Measurements from ENCODE around the gene DMBT1.

Gene DMBT1

DNA sequence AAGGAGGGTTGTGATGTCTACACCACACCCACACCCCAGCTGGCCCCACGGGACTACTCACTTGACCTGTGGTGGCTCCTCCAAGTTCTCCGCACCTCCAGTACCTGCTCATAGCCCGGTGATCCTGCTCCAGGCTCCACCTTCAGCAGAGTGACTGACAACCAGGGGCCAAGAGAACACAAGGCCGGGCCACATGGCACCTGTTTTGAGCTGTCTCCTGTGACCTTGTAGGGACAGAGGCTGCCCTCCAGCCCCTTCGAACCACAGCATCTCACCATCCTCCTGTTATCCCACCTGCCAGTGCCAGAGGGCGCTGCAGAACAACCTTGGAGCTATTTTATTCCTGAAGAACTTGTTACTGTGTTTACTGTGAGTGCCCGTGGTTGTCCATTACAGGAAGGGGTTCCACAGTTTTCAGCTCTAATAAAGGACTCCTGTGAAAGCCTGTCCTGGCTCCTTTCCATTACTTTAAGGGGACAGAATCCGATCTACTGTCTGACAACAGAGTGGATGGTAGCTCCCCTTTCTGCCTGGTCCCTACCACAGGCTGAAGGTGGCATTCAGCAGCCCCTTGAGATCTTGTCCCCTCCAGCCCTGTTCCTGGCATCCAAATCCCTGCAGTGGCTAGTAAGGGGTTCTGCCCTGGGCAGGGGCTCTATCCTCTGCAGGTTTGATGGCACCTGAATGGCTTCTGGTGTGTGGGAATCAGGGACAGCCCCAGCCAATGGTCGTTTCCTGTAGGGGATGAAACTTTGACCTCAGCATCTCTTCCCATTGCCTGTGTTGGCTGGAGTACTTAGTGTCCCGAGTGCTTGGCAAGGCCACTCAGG lies 88.3 kb downstream of the DMBT1 start:
- DNase-seq: no peak

DNA sequence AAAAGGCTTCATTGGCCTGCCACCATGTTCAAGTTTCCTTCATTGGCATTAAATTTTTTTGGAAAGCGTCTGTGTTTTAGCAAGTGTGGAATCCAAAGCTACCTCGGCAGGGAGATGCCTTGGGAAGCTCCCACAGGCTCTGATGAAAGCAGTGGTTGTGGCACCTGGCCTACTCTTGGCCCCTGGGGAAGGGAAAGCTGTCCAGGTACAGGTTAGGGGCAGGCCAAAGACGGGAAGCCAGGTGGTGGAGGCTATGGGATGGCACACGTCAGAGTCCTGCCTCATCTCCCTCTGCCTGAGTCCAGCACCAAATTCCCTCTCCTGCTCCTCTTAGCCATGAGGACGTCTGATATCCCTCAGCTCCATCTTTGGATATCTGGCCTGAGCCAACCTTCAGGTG lies 89.3 kb downstream of the DMBT1 start:
- no peak for DNase-seq

DNA sequence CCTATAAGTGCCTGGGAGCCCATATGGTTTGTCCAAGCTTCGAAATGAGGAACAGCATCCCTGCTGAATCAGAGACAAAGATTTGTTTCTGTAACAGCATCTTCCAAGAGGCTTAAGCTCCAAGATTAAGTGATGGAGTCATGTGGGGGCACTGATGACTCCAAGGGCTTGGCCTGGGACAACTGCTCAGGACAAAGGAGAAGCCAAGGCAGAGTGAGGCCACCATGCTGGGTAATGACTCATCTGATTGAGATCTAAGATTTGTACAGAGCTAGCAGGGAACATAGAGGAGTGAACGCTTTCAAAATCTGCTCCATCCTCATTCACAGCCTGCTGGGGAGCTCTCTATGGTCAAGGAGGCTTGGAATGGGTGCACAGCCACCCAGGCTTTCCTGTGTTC lies 89.8 kb downstream of the DMBT1 start:
- DNase-seq: no peak

- DNase-seq: no peak
These were observed 95.2 kb downstream of the DMBT1 start for GRCh38 chr10:122655524-122656307.

- no peak for DNase-seq
These were observed 95.8 kb downstream of the DMBT1 start for GRCh38 chr10:122656308-122656705.

DNA sequence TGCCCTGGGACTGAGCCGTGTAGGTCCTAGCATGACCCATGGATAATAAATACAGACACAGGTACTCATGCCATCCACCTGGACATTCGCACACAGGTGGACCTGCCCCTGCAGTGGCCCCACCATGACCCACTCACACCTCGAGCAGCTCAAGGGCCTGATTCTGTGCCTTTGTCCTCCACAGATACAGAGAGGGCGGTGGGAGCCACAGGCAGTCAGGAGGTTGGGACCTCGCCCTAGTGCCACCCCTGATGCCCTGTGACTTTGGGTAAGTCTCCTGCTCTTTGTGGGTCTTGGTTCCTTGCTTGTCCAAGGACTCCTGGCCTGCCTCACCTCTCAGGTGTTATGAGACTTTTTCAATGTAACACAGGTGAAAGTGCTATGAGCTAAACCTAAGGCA lies 96.2 kb downstream of the DMBT1 start:
- DNase-seq: no peak

GRCh38 chr10:122657255-122657654 lies 96.7 kb downstream of the DMBT1 start:
- no peak for DNase-seq

DNA sequence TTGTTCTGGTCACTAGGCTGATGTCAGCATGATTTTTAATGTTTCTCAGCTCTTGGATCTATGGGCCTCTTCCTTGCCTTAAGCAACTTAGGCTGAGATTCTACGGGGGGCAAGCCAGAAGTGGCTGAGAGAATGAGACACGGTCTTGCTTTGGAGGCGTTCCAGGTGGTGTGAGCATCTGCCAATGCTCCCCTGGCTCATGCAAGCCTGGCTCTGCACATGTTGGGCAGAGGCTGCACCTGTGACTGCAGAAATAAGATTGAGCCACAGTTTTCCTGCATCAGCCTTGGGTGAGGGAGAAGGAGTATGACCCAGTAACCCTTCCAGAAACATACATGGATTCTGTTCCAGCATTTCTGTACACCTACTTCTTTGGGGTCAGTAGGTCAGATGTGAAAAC lies 97.2 kb downstream of the DMBT1 start:
- no peak for DNase-seq

DNA sequence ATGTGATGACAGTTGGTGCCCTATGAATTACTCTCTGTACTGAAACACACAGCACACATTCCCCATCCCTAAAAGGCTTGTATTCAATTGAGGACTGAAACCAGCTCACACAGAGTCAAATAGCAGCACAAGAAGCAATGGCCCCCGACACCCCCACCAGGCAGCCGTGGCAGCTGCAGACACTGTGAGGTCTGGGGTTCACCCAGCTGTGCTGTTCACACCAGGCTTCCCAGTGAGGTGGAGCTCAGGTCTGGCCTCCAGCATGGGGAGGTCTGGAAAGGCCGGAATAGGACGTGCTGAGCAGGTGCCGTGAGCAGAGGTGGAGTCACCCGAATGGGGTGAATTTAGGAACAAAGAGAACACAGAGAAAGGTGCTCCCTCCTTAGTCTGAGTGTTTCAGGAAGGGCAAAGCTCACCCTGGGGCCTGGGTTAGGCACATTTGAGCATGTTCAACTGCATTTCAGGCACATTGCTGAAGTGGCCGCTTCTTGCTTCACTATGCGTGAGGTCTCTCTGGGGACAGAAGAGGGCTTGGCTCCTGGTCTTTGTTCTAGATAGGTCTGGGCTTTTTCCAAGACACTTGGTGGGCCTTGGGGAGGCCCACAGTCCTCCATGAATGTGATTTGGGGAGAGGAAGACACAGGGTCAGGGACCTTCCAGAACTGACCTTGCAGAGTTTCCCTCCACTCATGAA lies 97.9 kb downstream of the DMBT1 start:
- DNase-seq: no peak

GRCh38 chr10:122659126-122659525 lies 98.6 kb downstream of the DMBT1 start:
- no peak for DNase-seq

GRCh38 chr10:122659651-122660050 lies 99.1 kb downstream of the DMBT1 start:
- DNase-seq: no peak

GRCh38 chr10:122660696-122661095 lies 100.1 kb downstream of the DMBT1 start:
- DNase-seq: no peak

GRCh38 chr10:122662231-122662630 lies 101.7 kb downstream of the DMBT1 start:
- DNase-seq: no peak

DNA sequence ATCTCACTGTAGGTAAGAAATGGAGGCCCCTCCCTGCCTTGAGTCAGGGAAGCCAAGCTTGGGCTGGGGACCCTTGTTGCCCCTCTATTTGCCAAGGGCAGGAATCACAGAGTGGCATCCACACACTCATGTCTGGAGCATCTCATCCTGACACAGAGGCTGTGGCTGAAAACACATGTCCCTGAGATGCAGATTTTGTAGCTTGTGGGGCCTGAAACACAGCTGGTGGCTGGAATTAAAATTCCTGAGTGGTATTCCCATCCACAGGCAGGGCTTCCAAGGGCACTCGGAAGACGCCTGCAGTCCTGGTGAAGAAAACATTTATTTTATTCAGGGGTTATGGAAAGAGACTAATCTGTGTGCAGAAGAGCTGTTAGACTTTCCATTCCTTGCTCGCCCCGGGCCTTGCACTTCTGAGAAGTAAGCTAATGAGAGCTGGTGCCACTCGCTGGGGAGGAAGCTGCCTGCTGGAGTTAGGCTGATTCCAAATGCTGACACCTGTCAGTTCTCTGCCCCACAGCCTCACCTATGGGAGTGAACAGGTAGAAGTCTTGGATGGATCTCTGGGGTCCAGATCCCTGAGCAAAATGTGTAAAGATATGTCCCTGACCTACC lies 103.1 kb downstream of the DMBT1 start:
- no peak for DNase-seq

GRCh38 chr10:122664501-122664900 lies 103.9 kb downstream of the DMBT1 start:
- DNase-seq: no peak

- no peak for DNase-seq
These were observed 104.8 kb downstream of the DMBT1 start for GRCh38 chr10:122665329-122665860.

DNA sequence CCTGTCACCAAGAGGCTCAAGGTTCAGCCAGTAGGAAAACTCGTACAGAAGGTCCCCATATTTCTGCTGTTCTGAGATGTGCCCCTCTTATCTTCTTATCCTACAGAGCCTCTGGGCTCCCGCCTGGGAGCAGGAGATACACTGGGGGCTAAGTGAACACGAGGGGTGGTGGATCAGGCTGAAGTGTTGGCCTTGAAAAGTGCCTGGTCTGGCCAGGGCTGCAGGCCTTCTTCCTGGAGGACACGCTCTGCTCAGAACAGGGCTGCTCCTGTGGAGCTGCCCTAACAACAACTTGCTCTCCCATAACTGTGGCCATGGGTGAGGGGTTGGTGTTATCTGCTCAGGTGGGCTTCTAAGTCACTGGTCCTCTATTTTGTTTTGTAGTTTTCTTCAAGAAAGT lies 105.4 kb downstream of the DMBT1 start:
- DNase-seq: no peak

DNA sequence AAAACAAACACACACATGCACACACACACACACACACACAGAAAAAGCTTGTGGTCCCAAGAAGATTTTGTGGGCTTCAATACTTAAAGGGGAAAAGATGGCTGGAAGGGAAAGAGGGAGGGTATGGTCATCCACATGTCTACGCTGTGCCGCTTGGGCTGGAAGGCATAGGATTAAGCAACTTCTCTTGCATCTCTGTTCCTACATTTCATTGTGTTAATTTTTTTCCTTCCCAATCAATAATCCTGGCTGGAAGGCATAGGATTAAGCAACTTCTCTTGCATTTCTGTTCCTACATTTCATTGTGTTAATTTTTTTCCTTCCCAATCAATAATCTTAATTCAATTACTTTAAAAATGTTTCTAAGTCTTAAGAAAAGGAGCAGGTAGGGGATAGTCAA lies 108.5 kb downstream of the DMBT1 start:
- DNase-seq: no peak

DNA sequence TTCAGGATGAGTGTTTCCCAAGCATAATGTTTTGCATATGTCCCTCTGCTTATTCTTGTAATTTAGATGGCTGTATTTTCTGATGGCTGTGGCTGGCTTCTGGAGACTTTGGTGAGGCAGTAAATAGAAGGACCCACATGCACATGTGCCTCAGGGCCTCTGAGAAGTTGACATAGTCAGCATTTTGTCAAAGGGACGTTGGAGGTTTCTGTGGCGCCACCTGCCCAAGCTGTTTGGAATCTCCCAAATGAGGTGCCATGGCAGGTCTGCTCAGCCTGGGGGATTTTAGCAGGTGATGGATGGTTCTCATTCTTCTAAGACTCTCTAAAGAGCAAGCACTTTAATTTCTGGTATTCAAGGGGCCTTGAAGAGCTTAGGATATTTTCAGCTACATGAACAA lies 109.3 kb downstream of the DMBT1 start:
- DNase-seq: no peak

DNA sequence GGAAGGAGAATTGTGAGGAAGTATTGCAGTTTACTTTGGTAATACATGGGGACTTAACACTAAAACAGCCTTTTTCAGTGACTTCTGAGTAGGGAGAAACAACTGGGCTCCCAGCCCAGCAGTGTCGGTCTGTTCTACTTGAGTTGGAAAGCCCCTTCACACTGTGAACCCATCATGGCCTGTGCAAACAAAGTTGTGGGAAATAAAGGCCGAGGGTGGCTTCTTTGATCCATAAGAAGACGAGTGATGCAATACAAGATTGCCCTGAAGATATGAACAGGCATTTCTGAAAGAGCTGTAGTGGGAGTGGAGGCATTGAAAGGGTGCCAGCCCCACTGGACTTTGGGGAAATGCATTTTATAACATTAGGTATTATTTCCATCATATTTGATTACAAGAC lies 110.8 kb downstream of the DMBT1 start:
- no peak for DNase-seq

- DNase-seq: no peak
These were observed 112.1 kb downstream of the DMBT1 start for GRCh38 chr10:122672655-122673054.

GRCh38 chr10:122673269-122673668 lies 112.7 kb downstream of the DMBT1 start:
- no peak for DNase-seq

DNA sequence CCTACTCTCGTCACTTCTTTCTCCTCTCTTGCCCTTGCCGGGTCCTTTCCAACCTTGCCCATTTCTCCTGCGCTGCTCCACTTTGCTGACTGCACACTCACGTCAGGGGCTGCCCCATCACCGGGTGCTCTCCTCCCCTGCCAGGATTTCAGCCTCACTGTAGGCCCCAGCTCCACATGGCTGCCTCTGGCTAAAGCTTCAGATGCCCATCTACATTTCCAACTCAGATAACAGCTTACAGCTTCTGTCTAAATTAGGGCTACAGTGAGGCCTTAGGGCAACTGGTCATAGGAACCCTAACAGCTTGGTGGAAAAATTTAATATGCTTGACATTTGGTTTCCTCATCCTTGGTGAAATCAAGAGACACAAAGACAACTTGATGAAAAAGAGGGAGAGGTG lies 113.2 kb downstream of the DMBT1 start:
- no peak for DNase-seq

Measured in activated CD4-positive, alpha-beta T cell treated with anti-CD3 and anti-CD28 coated beads for 1 hour (primary cell).